Neuron (in vitro differentiated cells): ENCODE measurements around the gene LRP5.
"Not testable (repeated sequence)": the region's sequence is repeated elsewhere in the genome, so short reads cannot be mapped to it uniquely, and the experiment has no call there.

ENCODE experiments used
- H2AFZ ChIP-seq: one replicate; pipeline ENCODE4 v1.6.1; 2013; ENCODE audit warnings: low read depth, mild to moderate bottlenecking, inconsistent platforms, low read length, moderate library complexity
- H3K27me3 ChIP-seq: one replicate; pipeline ENCODE4 v1.6.1; 2013; ENCODE audit warnings: low read length; ENCODE audit not compliant: insufficient read depth
- H3K36me3 ChIP-seq: one replicate; pipeline ENCODE4 v1.6.1; 2013; ENCODE audit warnings: low read length; ENCODE audit not compliant: insufficient read depth
- H3K4me1 ChIP-seq: one replicate; pipeline ENCODE4 v1.6.1; 2013; ENCODE audit warnings: low read length; ENCODE audit not compliant: insufficient read depth
- H3K4me3 ChIP-seq: 2 replicates; pipeline ENCODE4 v1.5.1; 2013; ENCODE audit warnings: mild to moderate bottlenecking, low read length, moderate library complexity
- H3K9me3 ChIP-seq: one replicate; pipeline ENCODE4 v1.6.1; 2013; ENCODE audit warnings: low read length

Gene LRP5

GRCh38 chr11:68399916-68400315, 87.5 kb downstream of the LRP5 start:
- Histone ChIP-seq H2AFZ (no peak overlapping the region), H3K4me1 (peaks cover 5% of the 10 kb centered on the region), H3K36me3 (peaks cover 24% of the 10 kb centered on the region), H3K27me3 (no peaks in the 10 kb centered on the region), H3K4me3 (no peak overlapping the region), H3K9me3 (no peaks in the 10 kb centered on the region)

GRCh38 chr11:68400584-68400983, 88.2 kb downstream of the LRP5 start:
- H2AFZ ChIP-seq, H3K4me3 ChIP-seq, H3K27me3 ChIP-seq, H3K9me3 ChIP-seq, H3K4me1 ChIP-seq: not testable (repeated sequence)
- peaks cover 26% of the 10 kb centered on the region for H3K36me3 ChIP-seq

- Histone ChIP-seq H3K4me1 (peaks cover 5% of the 10 kb centered on the region), H2AFZ (no peak overlapping the region), H3K9me3 (no peaks in the 10 kb centered on the region), H3K27me3 (no peaks in the 10 kb centered on the region), H3K36me3 (peaks cover 39% of the 10 kb centered on the region), H3K4me3 (no peak overlapping the region)
Measured at GRCh38 chr11:68401856-68402255, 89.5 kb downstream of the LRP5 start.

- no peaks in the 10 kb centered on the region for H3K9me3 ChIP-seq
- H3K4me1 ChIP-seq = peaks cover 5% of the 10 kb centered on the region
- H3K4me3 ChIP-seq = no peak overlapping the region
- peaks cover 40% of the 10 kb centered on the region for H3K36me3 ChIP-seq
- H3K27me3 ChIP-seq = no peaks in the 10 kb centered on the region
- no peak overlapping the region for H2AFZ ChIP-seq
Measured at GRCh38 chr11:68402355-68403031, 90.1 kb downstream of the LRP5 start.

- H3K4me3 ChIP-seq = no peak overlapping the region
- H3K9me3 ChIP-seq = no peaks in the 10 kb centered on the region
- no peak overlapping the region for H2AFZ ChIP-seq
- H3K27me3 ChIP-seq = no peaks in the 10 kb centered on the region
- H3K36me3 ChIP-seq = peaks cover 44% of the 10 kb centered on the region
- H3K4me1 ChIP-seq = no peaks in the 10 kb centered on the region
Measured at GRCh38 chr11:68403424-68403823, 91.0 kb downstream of the LRP5 start.

- no peaks in the 10 kb centered on the region for H3K27me3 ChIP-seq
- no peaks in the 10 kb centered on the region for H3K9me3 ChIP-seq
- no peak overlapping the region for H2AFZ ChIP-seq
- peaks cover 48% of the 10 kb centered on the region for H3K36me3 ChIP-seq
- no peaks in the 10 kb centered on the region for H3K4me1 ChIP-seq
- H3K4me3 ChIP-seq = no peak overlapping the region
Measured at GRCh38 chr11:68403831-68404230, 91.4 kb downstream of the LRP5 start.

- no peaks in the 10 kb centered on the region for H3K4me1 ChIP-seq
- no peak overlapping the region for H2AFZ ChIP-seq
- H3K36me3 ChIP-seq = peaks cover 72% of the 10 kb centered on the region
- H3K9me3 ChIP-seq = no peaks in the 10 kb centered on the region
- H3K27me3 ChIP-seq = no peaks in the 10 kb centered on the region
- H3K4me3 ChIP-seq = no peak overlapping the region
Measured at GRCh38 chr11:68406324-68407313, 94.2 kb downstream of the LRP5 start.

GRCh38 chr11:68408512-68408911, 96.1 kb downstream of the LRP5 start:
- no peak overlapping the region for H3K4me3 ChIP-seq
- no peak overlapping the region for H2AFZ ChIP-seq
- H3K27me3 ChIP-seq = no peaks in the 10 kb centered on the region
- H3K4me1 ChIP-seq = no peaks in the 10 kb centered on the region
- peaks cover 77% of the 10 kb centered on the region for H3K36me3 ChIP-seq
- H3K9me3 ChIP-seq = no peaks in the 10 kb centered on the region

- Histone ChIP-seq H3K9me3 (no peaks in the 10 kb centered on the region), H3K4me1 (no peaks in the 10 kb centered on the region), H3K36me3 (peaks cover 79% of the 10 kb centered on the region), H2AFZ (no peak overlapping the region), H3K27me3 (no peaks in the 10 kb centered on the region), H3K4me3 (no peak overlapping the region)
Measured at GRCh38 chr11:68409748-68410344, 97.5 kb downstream of the LRP5 start.

- Histone ChIP-seq H2AFZ (no peak overlapping the region), H3K36me3 (peaks cover 77% of the 10 kb centered on the region), H3K4me3 (no peak overlapping the region), H3K4me1 (no peaks in the 10 kb centered on the region), H3K9me3 (no peaks in the 10 kb centered on the region), H3K27me3 (no peaks in the 10 kb centered on the region)
Measured at GRCh38 chr11:68411501-68411991, 99.2 kb downstream of the LRP5 start.

GRCh38 chr11:68412593-68413475, 100.4 kb downstream of the LRP5 start:
- no peak overlapping the region for H3K4me3 ChIP-seq
- no peaks in the 10 kb centered on the region for H3K27me3 ChIP-seq
- H3K9me3 ChIP-seq = no peaks in the 10 kb centered on the region
- H2AFZ ChIP-seq = no peak overlapping the region
- peaks cover 76% of the 10 kb centered on the region for H3K36me3 ChIP-seq
- no peaks in the 10 kb centered on the region for H3K4me1 ChIP-seq

GRCh38 chr11:68413591-68413999, 101.2 kb downstream of the LRP5 start:
- H3K9me3 ChIP-seq = no peaks in the 10 kb centered on the region
- no peaks in the 10 kb centered on the region for H3K27me3 ChIP-seq
- H3K36me3 ChIP-seq = peaks cover 72% of the 10 kb centered on the region
- no peak overlapping the region for H3K4me3 ChIP-seq
- H3K4me1 ChIP-seq = no peaks in the 10 kb centered on the region
- H2AFZ ChIP-seq = no peak overlapping the region
